Measurements from ENCODE around the gene RHOT2.

RHOT2 gene

GRCh38 chr16:721765-722540 is 54.0 kb downstream of the RHOT2 start:
- DNase-seq, result peak in 1 of 3 donors; percentile 49
- Histone ChIP-seq H3K4me3 (ENCODE audit: control insufficient read depth in 1 of 7, extremely low read depth in 1 of 7, insufficient read depth in 4 of 7, low read depth in 2 of 7, low read length in 6 of 7) (peak overlapping the region in 5 of 7 experiments; percentile 32 to 83 (median 82)), H3K36me3 (ENCODE audit: control insufficient read depth in 4 of 4, insufficient read depth in 4 of 4, low read length in 3 of 4) (peaks cover 0 to 6% (median 0%) of the 10 kb centered on the region in 4 experiments), H3K27me3 (replicated peaks in 2 of 5; ENCODE audit: control insufficient read depth in 4 of 5, insufficient read depth in 5 of 5, low read length in 4 of 5) (peaks cover 0 to 17% (median 0%) of the 10 kb centered on the region in 5 experiments), H3K9me3 (ENCODE audit: control extremely low read depth in 1 of 5, control insufficient read depth in 4 of 5, insufficient read depth in 2 of 5, low read depth in 1 of 5, low read length in 4 of 5) (no peaks in the 10 kb centered on the region), H3K27ac (ENCODE audit: insufficient read depth in 1 of 2, low read depth in 1 of 2, low read length in 2 of 2, poor library complexity in 1 of 2, severe bottlenecking in 2 of 2) (no peak overlapping the region), H3K4me1 (ENCODE audit: control extremely low read depth in 1 of 4, control insufficient read depth in 4 of 4, insufficient read depth in 4 of 4, low read length in 3 of 4) (peaks cover 0 to 45% (median 35%) of the 10 kb centered on the region in 4 experiments)
- CTCF ChIA-PET, result interaction anchor here (1.0 to 4.3 kb wide), 7 partner anchors 8 to 64 kb away, joined by 3 to 23 read pairs (median 3); partner anchors contain the start of gene CIAO3
- 88% methylated on average over 38 of the region's 51 CpGs for WGBS (ENCODE audit: insufficient coverage)
- POLR2A ChIA-PET, result interaction anchor here (0.6 kb wide), 1 partner anchor 67 kb away, joined by 6 read pairs; the partner anchor contains the start of gene CHTF18

DNA sequence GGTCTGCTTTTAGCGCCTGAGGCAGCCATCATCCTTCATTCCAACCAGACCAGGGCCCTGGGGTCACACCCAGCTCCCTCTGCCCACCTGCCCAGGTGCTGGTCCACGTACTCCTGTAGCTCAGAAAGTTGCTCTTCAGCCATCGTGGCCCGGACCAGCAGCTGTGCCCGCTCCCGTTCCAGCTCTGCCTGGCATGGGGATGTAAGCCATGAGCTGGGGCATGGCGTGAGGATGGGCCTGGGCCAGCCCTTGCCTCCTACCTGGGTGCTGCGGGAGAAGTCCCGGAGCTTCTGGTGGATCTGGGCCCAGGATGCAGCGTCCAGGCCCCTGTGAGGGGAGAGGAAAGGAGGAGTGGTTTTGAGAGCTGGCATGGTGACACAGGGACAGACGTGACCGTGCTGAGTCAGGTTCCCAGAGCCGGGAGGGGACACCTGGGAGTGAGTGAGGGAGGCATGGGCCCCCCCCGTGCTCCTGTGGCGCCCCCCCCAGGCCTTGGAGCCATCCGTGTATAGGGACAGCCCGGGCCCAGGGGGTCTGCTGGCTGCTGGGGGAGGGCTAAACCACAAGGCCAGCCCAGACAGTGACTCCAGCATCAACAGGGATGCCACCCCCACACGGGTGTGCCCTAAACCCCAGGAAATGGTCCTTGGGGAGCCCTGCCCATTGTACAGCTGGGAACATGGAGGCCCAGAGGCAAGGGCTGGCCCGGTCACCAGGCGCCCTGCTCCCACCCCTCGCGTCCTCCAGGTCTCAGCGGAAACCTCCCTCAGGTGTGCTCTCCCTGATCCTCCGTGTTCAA is 55.1 kb downstream of the RHOT2 start:
- H3K27me3 ChIP-seq (replicated peaks in 2 of 5; ENCODE audit: control insufficient read depth in 4 of 5, insufficient read depth in 5 of 5, low read length in 4 of 5), result peaks cover 0 to 10% (median 0%) of the 10 kb centered on the region in 5 experiments
- peaks cover 0 to 6% (median 0%) of the 10 kb centered on the region in 4 experiments for H3K36me3 ChIP-seq (ENCODE audit: control insufficient read depth in 4 of 4, insufficient read depth in 4 of 4, low read length in 3 of 4)
- 91% methylated on average over 22 of the region's 24 CpGs for WGBS (ENCODE audit: insufficient coverage)
- ChIA-PET POLR2A (no interaction called here), CTCF (interaction anchor here (1.0 to 4.3 kb wide), 4 partner anchors 12 to 63 kb away, joined by 3 to 23 read pairs (median 3); partner anchors contain the start of gene CIAO3)
- H3K9me3 ChIP-seq (ENCODE audit: control extremely low read depth in 1 of 5, control insufficient read depth in 4 of 5, insufficient read depth in 2 of 5, low read depth in 1 of 5, low read length in 4 of 5), result no peaks in the 10 kb centered on the region
- H3K4me3 ChIP-seq (ENCODE audit: control insufficient read depth in 1 of 7, extremely low read depth in 1 of 7, insufficient read depth in 4 of 7, low read depth in 2 of 7, low read length in 6 of 7), result no peak overlapping the region
- H3K4me1 ChIP-seq (ENCODE audit: control extremely low read depth in 1 of 4, control insufficient read depth in 4 of 4, insufficient read depth in 4 of 4, low read length in 3 of 4), result peaks cover 0 to 50% (median 43%) of the 10 kb centered on the region in 4 experiments
- H3K27ac ChIP-seq (ENCODE audit: insufficient read depth in 1 of 2, low read depth in 1 of 2, low read length in 2 of 2, poor library complexity in 1 of 2, severe bottlenecking in 2 of 2), result no peak overlapping the region
- no peak for DNase-seq

DNA sequence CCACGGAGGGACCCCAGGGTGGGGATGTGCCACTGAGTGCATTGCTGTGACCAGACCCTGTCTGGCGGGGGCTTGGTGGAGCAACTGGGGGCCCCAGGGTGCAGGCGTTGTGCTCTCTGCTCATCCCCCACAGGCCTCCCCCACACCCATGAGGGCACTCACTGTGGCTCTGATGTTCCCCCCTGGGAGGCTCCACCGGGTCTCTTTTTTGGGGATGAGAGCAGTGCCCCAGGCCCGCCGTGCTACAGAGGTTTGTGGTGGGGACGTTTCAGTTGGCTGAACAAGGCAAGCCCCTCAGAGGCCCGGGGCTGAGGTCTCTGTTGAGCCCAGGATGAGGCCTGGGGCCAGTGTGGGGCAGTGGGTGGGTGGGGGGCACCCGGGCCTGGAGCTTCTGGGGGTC is 55.8 kb downstream of the RHOT2 start:
- DNase-seq, result no peak
- H3K27me3 ChIP-seq (replicated peaks in 2 of 5; ENCODE audit: control insufficient read depth in 4 of 5, insufficient read depth in 5 of 5, low read length in 4 of 5), result peaks cover 0 to 10% (median 0%) of the 10 kb centered on the region in 5 experiments
- WGBS (ENCODE audit: insufficient coverage), result 100% methylated on average over 1 of the region's 9 CpGs
- peaks cover 0 to 49% (median 48%) of the 10 kb centered on the region in 4 experiments for H3K4me1 ChIP-seq (ENCODE audit: control extremely low read depth in 1 of 4, control insufficient read depth in 4 of 4, insufficient read depth in 4 of 4, low read length in 3 of 4)
- no peaks in the 10 kb centered on the region for H3K9me3 ChIP-seq (ENCODE audit: control extremely low read depth in 1 of 5, control insufficient read depth in 4 of 5, insufficient read depth in 2 of 5, low read depth in 1 of 5, low read length in 4 of 5)
- no peak overlapping the region for H3K27ac ChIP-seq (ENCODE audit: insufficient read depth in 1 of 2, low read depth in 1 of 2, low read length in 2 of 2, poor library complexity in 1 of 2, severe bottlenecking in 2 of 2)
- ChIA-PET CTCF (interaction anchor here (0.8 kb wide), 1 partner anchor 61 kb away, joined by 3 read pairs; no protein-coding TSS in a partner anchor), POLR2A (no interaction called here)
- peaks cover 0 to 6% (median 0%) of the 10 kb centered on the region in 4 experiments for H3K36me3 ChIP-seq (ENCODE audit: control insufficient read depth in 4 of 4, insufficient read depth in 4 of 4, low read length in 3 of 4)
- no peak overlapping the region for H3K4me3 ChIP-seq (ENCODE audit: control insufficient read depth in 1 of 7, extremely low read depth in 1 of 7, insufficient read depth in 4 of 7, low read depth in 2 of 7, low read length in 6 of 7)
